Right lobe of liver (tissue), 4 donors: Measurements from ENCODE around the gene EEF1AKMT1.

Experiments used
- POLR2A ChIP-seq: fragments of 450-650 bp; IDR thresholded peaks from one replicate; pipeline ENCODE4 v1.6.1; 2017; ENCODE audit warnings: antibody characterized with exemption, mild to moderate bottlenecking
- TF ChIP-seq, protein P1 (sequence below), 4 donors: fragments of 200-600 bp in 3 of 4; fragments of 450-650 bp in 1 of 4; IDR thresholded peaks; one replicate each; pipeline versions ENCODE4 v1.5.1 to v1.8.0; 2016 to 2022; ENCODE audit warnings: antibody characterized with exemption in 4 of 4, mild to moderate bottlenecking in 2 of 4
- donor health status: DM: no; HTN: no; CAD: no.
- donor health status: DM: no; HTN: no; CAD: no.
- donor health status: DM: no; HTN: yes; CAD: no.

DNA sequence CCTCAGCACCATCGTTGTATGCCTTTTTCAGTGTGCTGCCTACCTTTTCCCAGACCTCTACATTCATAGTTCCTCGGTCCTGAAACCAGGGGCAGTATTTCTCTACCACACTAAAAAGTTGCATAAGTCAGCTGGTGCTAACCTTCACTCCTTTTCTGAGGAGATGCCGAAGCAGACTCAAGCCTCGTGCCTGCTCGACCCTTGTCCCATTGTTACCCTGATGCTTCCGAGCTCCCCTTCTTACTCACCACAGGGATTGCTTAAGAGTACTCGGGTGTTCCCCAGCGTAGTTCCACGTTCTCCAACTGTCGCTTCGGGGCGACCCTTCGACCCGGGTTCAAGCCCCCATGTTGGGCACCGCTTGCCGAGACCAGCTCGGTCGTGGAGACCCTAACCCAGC lies 89.2 kb downstream of the EEF1AKMT1 start:
- TF ChIP-seq, protein P1, sequence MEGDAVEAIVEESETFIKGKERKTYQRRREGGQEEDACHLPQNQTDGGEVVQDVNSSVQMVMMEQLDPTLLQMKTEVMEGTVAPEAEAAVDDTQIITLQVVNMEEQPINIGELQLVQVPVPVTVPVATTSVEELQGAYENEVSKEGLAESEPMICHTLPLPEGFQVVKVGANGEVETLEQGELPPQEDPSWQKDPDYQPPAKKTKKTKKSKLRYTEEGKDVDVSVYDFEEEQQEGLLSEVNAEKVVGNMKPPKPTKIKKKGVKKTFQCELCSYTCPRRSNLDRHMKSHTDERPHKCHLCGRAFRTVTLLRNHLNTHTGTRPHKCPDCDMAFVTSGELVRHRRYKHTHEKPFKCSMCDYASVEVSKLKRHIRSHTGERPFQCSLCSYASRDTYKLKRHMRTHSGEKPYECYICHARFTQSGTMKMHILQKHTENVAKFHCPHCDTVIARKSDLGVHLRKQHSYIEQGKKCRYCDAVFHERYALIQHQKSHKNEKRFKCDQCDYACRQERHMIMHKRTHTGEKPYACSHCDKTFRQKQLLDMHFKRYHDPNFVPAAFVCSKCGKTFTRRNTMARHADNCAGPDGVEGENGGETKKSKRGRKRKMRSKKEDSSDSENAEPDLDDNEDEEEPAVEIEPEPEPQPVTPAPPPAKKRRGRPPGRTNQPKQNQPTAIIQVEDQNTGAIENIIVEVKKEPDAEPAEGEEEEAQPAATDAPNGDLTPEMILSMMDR (IDR thresholded peaks at IDR 0.05) = no peak
- TF ChIP-seq POLR2A = no peak
